GM18867 (cell line): ENCODE measurements around the gene TRIM40.

Experiments
- ATAC-seq: cut with Tn5 transposase; IDR thresholded peaks from one replicate; pipeline ENCODE4 v1.9.1; 2021; ENCODE audit warnings: mild to moderate bottlenecking, moderate library complexity; ENCODE audit not compliant: unreplicated experiment

The TRIM40 gene

GRCh38 chr6:30194797-30195690 is 59.1 kb downstream of the TRIM40 start:
- ATAC-seq, result no peak

GRCh38 chr6:30195951-30196350 is 60.0 kb downstream of the TRIM40 start:
- ATAC-seq, result no peak

- no peak for ATAC-seq
Observed at GRCh38 chr6:30196376-30196775, 60.4 kb downstream of the TRIM40 start.
